GM23248 (cell line): ENCODE measurements around the gene STIM1. TPM values are rescaled to one million over a fixed set of nuclear protein-coding genes. Genes with fewer than 3 reads are reported as not detected.

Experiments used
- DNase-seq: peaks from one replicate; pipeline ENCODE4 v3.0.0-alpha.2; 2015
- H2AFZ ChIP-seq: fragments of 200-600 bp; sonication (generic); 2 replicates; pipeline ENCODE4 v1.6.1; 2016; ENCODE audit warnings: antibody characterized with exemption
- H3F3A ChIP-seq: fragments of 200-600 bp; sonication (generic); 2 replicates; pipeline ENCODE4 v1.6.1; 2016; ENCODE audit warnings: mild to moderate bottlenecking, antibody characterized with exemption, mixed run types; ENCODE audit not compliant: insufficient read depth
- H3K27ac ChIP-seq: fragments of 200-600 bp; sonication (generic); 2 replicates; pipeline ENCODE4 v1.5.1; 2016; ENCODE audit warnings: mild to moderate bottlenecking
- H3K27me3 ChIP-seq: fragments of 200-600 bp; sonication (generic); replicated peaks from 2 replicates; pipeline ENCODE4 v1.6.1; 2016; ENCODE audit warnings: mild to moderate bottlenecking; ENCODE audit not compliant: insufficient read depth
- H3K36me3 ChIP-seq: fragments of 200-600 bp; sonication (generic); 2 replicates; pipeline ENCODE4 v1.6.1; 2016; ENCODE audit warnings: low read depth, mild to moderate bottlenecking
- H3K4me1 ChIP-seq: fragments of 200-600 bp; sonication (generic); 2 replicates; pipeline ENCODE4 v1.6.1; 2016; ENCODE audit warnings: mild to moderate bottlenecking; ENCODE audit not compliant: insufficient read depth
- H3K4me2 ChIP-seq: fragments of 200-600 bp; sonication (generic); one replicate; pipeline ENCODE4 v1.6.1; 2016; ENCODE audit warnings: mild to moderate bottlenecking; ENCODE audit not compliant: unreplicated experiment
- H3K4me3 ChIP-seq: fragments of 200-600 bp; sonication (generic); 2 replicates; pipeline ENCODE4 v1.5.1; 2016; ENCODE audit warnings: mild to moderate bottlenecking
- H3K79me2 ChIP-seq: fragments of 200-600 bp; sonication (generic); 2 replicates; pipeline ENCODE4 v1.6.1; 2016; ENCODE audit warnings: mild to moderate bottlenecking; ENCODE audit not compliant: insufficient read depth
- H3K9ac ChIP-seq: fragments of 200-600 bp; sonication (generic); 2 replicates; pipeline ENCODE4 v1.6.1; 2016; ENCODE audit warnings: mild to moderate bottlenecking
- H3K9me2 ChIP-seq: fragments of 200-600 bp; sonication (generic); 2 replicates; pipeline ENCODE4 v1.6.1; 2016; ENCODE audit warnings: mixed run types, mild to moderate bottlenecking, moderate library complexity; ENCODE audit not compliant: insufficient read depth
- H3K9me3 ChIP-seq: fragments of 200-600 bp; sonication (generic); one replicate; pipeline ENCODE4 v1.6.1; 2017; ENCODE audit warnings: low read depth
- H4K20me1 ChIP-seq: fragments of 200-600 bp; sonication (generic); 2 replicates; pipeline ENCODE4 v1.6.0; 2016; ENCODE audit not compliant: insufficient read depth
- EZH2 ChIP-seq: fragments of 200-600 bp; sonication (generic); IDR thresholded peaks from 2 replicates; pipeline ENCODE4 v1.6.1; 2018; ENCODE audit warnings: antibody characterized with exemption, mild to moderate bottlenecking; ENCODE audit not compliant: insufficient read depth, poor library complexity, severe bottlenecking
- EZH2phosphoT487 ChIP-seq: fragments of 200-600 bp; sonication (generic); IDR thresholded peaks from 2 replicates; pipeline ENCODE4 v1.6.1; 2018; ENCODE audit warnings: antibody characterized with exemption, moderate library complexity, mild to moderate bottlenecking, low read depth; ENCODE audit not compliant: insufficient read depth
- WGBS, 2 experiments: methylation state at CpG; one replicate each; pipeline ENCODE4 v1.1.6; 2015 to 2017; ENCODE audit warnings: low lambda C conversion rate in 2 of 2, low coverage in 1 of 2; ENCODE audit errors: missing lambda C conversion rate in 2 of 2; 5-methylcytosine and 5-hydroxymethylcytosine counted together
- in situ Hi-C: fragments of 300-500 bp; cut with MboI; formaldehyde crosslinking; loops from 2 replicates; pipeline ENCODE4 v1.15.0; 2020
- polyA plus RNA-seq: library from polyadenylated mRNA; unstranded; fragments of >200 nt; fragmentation: Nextera tagmentation; extraction: Ambion mirVana; gene quantifications from 2 replicates; pipeline ENCODE4 v1.2.1, GENCODE V29; 2016
- total RNA-seq: library from RNA; depleted of rRNA; stranded (reverse); fragments of >200 nt; shearing (Covaris generic); gene quantifications from 2 replicates; pipeline ENCODE4 v1.2.3, GENCODE V29; 2014

The STIM1 gene
- total and polyA plus RNA-seq, 2 experiments from 2014 or later, result 22.3 to 24.6 TPM

DNA sequence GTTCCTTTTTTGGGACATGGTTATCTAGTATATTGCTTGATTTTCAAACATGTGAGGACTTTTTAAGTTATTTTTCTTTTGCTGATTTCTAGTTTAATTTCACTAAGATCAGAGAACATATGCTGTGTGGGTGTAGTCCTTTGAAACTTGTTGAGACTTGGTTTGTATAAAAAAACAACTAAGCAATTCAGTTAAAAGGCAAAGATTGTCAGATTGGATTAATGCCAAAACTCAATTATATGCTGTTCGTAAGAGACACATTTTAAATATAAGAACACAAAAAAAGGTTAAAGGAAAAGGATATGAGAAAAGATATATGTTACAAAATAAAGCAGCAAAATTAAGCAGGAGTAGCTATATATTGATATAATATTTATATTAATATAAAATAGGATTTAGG, 221.3 kb downstream of the STIM1 start:
- no peaks in the 10 kb centered on the region for H3K79me2 ChIP-seq
- in situ Hi-C loops, result no loop called here

DNA sequence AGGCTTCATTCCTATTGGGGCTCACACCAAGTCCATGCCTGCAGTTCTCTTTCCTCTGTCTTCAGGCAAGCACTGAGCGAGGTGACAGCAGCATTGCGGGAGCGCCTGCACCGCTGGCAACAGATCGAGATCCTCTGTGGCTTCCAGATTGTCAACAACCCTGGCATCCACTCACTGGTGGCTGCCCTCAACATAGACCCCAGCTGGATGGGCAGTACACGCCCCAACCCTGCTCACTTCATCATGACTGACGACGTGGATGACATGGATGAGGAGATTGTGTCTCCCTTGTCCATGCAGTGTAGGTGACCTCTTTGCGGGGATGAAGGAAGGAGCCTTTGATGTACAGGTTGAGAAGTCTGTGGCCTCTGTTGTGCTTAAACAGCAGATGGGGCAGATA, 227.7 kb downstream of the STIM1 start:
- Histone ChIP-seq H4K20me1 (no peaks in the 10 kb centered on the region), H3K4me1 (no peaks in the 10 kb centered on the region), H3K9me3 (no peaks in the 10 kb centered on the region), H3F3A (no peaks in the 10 kb centered on the region), H3K4me2 (no peak overlapping the region), H3K27me3 (no peaks in the 10 kb centered on the region), H3K9ac (no peak overlapping the region), H3K79me2 (no peaks in the 10 kb centered on the region), H2AFZ (no peak overlapping the region), H3K27ac (no peak overlapping the region), H3K36me3 (no peaks in the 10 kb centered on the region; the same call in 1 of the 2 replicates), H3K4me3 (no peak overlapping the region), H3K9me2 (no peaks in the 10 kb centered on the region)
- TF ChIP-seq EZH2phosphoT487, result no peak
- DNase-seq, result no peak
- in situ Hi-C loops, result no loop called here
- WGBS, 2 experiments, result 91 to 95% methylated on average over 9 of the region's 9 CpGs

More for the DNA sequence above, 221.3 kb downstream of the STIM1 start:
- no peak for DNase-seq
- Histone ChIP-seq H3K36me3 (no peaks in the 10 kb centered on the region), H3K27ac (no peak overlapping the region), H3F3A (no peaks in the 10 kb centered on the region), H3K9ac (no peak overlapping the region), H3K27me3 (no peaks in the 10 kb centered on the region), H3K4me1 (no peaks in the 10 kb centered on the region), H3K9me2 (no peaks in the 10 kb centered on the region), H2AFZ (no peak overlapping the region), H4K20me1 (no peaks in the 10 kb centered on the region; the same call in 1 of the 2 replicates), H3K4me2 (no peak overlapping the region), H3K9me3 (no peaks in the 10 kb centered on the region), H3K4me3 (no peak overlapping the region)
- no peak for TF ChIP-seq EZH2phosphoT487
- TF ChIP-seq EZH2, result no peak
- WGBS, 2 experiments, result 100% methylated on average over 1 of the region's 1 CpG

GRCh38 chr11:4084406-4085125, 229.1 kb downstream of the STIM1 start:
- H3K4me2 ChIP-seq, result no peak overlapping the region
- H3K79me2 ChIP-seq, result no peaks in the 10 kb centered on the region
- no peaks in the 10 kb centered on the region for H3K9me3 ChIP-seq
- TF ChIP-seq EZH2phosphoT487 (no peak), EZH2 (no peak)
- no peaks in the 10 kb centered on the region; the same call in 1 of the 2 replicates for H3K36me3 ChIP-seq
- H4K20me1 ChIP-seq, result no peaks in the 10 kb centered on the region
- H3K27ac ChIP-seq, result no peak overlapping the region
- WGBS, 2 experiments, result 86 to 91% methylated on average over 12 of the region's 12 CpGs
- no peak overlapping the region for H3K9ac ChIP-seq
- no peak overlapping the region for H2AFZ ChIP-seq
- no peaks in the 10 kb centered on the region for H3K9me2 ChIP-seq
- in situ Hi-C loops, result no loop called here
- no peak for DNase-seq
- H3K27me3 ChIP-seq, result no peaks in the 10 kb centered on the region
- H3K4me3 ChIP-seq, result no peak overlapping the region
- H3K4me1 ChIP-seq, result no peaks in the 10 kb centered on the region
- no peaks in the 10 kb centered on the region for H3F3A ChIP-seq

DNA sequence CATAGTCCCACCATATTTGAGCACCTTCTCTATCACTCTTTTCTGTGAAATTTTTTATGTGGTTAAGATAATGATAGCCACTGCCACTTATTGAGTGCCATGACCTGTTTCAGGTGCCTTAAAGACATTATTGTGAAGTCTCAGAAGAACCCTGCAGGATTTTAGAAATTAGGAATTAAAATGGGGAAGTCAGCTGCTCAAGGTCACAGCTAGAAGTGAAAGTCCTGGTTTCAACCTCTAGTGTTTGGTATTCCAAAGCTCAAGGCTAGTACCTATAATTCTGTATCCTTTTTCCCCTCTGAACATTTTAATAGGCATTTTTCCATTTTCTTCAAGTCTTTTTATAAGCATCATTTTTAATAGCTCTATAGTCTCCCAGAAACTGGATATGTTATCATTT, 230.1 kb downstream of the STIM1 start:
- Histone ChIP-seq H3K27ac (no peak overlapping the region), H3K9ac (no peak overlapping the region), H2AFZ (no peak overlapping the region), H3K4me1 (no peaks in the 10 kb centered on the region), H3K4me2 (no peak overlapping the region), H3F3A (no peaks in the 10 kb centered on the region), H3K27me3 (no peaks in the 10 kb centered on the region), H4K20me1 (no peaks in the 10 kb centered on the region), H3K4me3 (no peak overlapping the region), H3K36me3 (no peaks in the 10 kb centered on the region; the same call in 1 of the 2 replicates), H3K9me2 (no peaks in the 10 kb centered on the region), H3K79me2 (no peaks in the 10 kb centered on the region), H3K9me3 (no peaks in the 10 kb centered on the region)
- in situ Hi-C loops, result no loop called here
- no peak for TF ChIP-seq EZH2phosphoT487
- TF ChIP-seq EZH2, result no peak
- DNase-seq, result no peak
